ENCODE data around the gene IFI6. TPM values are rescaled to one million over a fixed set of nuclear protein-coding genes. Genes with fewer than 3 reads are reported as not detected.

Gene IFI6
- total RNA-seq, 1 experiment from 2014 or later, result 14.8 TPM

DNA sequence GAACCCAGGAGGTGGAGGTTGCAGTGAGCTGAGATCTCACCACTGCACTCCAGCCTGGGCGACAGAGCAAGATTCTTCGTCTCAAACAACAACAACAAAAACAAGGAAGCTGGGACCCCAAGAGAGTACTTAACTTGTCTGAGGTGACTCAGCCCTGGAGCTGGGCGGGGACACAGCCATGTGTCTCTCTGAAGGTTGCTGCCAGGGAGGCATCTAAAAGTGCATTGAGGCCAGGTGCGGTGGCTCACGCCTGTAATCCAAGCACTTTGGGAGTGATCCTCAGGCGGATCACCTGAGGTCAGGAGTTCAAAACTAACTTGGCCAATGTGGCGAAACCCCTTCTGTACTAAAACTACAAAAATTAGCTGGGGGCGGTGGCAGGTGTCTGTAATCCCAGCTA is 7.7 kb downstream of the IFI6 start:
- ATAC-seq, result no peak
- Histone ChIP-seq H3K9me2 (ENCODE audit: insufficient read depth) (no peaks in the 10 kb centered on the region), H3K27ac (ENCODE audit: low read depth, low read length) (no peak overlapping the region), H3K4me1 (ENCODE audit: control insufficient read depth in 1 of 2, insufficient read depth in 2 of 2, low read length in 2 of 2) (peaks cover 27 to 50% of the 10 kb centered on the region in 2 experiments), H3K9me3 (ENCODE audit: control insufficient read depth in 1 of 2, insufficient read depth in 1 of 2, low read depth in 1 of 2, low read length in 2 of 2) (no peaks in the 10 kb centered on the region), H2AFZ (ENCODE audit: low read depth, low read length, poor library complexity, severe bottlenecking) (no peak overlapping the region), H3K9ac (ENCODE audit: low read length) (no peak overlapping the region), H3K79me2 (ENCODE audit: insufficient read depth, low read length) (no peaks in the 10 kb centered on the region), H3K4me2 (ENCODE audit: low read length) (no peak overlapping the region), H3K4me3 (replicated peaks in 1 of 2; ENCODE audit: low read depth in 1 of 2, low read length in 2 of 2) (no peak overlapping the region), H4K20me1 (ENCODE audit: insufficient read depth) (no peaks in the 10 kb centered on the region), H3K27me3 (ENCODE audit: insufficient read depth, low read length) (no peaks in the 10 kb centered on the region), H3K36me3 (ENCODE audit: control insufficient read depth in 1 of 2, insufficient read depth in 2 of 2, low read length in 2 of 2) (no peaks in the 10 kb centered on the region)
- no peak for TF ChIP-seq POLR2A (IDR thresholded peaks at IDR 0.05; ENCODE audit: borderline replicate concordance, extremely low read depth, insufficient read depth, insufficient read length)
- no peak for TF ChIP-seq ELF1 (IDR thresholded peaks at IDR 0.05; ENCODE audit: borderline replicate concordance, low read depth)
- TF ChIP-seq RAD21 (IDR thresholded peaks at IDR 0.05; ENCODE audit: low read depth), result no peak
- TF ChIP-seq TCF7L2 (IDR thresholded peaks at IDR 0.05; ENCODE audit: borderline replicate concordance, extremely low read depth, insufficient read depth, insufficient read length), result no peak
- TF ChIP-seq, protein P1, sequence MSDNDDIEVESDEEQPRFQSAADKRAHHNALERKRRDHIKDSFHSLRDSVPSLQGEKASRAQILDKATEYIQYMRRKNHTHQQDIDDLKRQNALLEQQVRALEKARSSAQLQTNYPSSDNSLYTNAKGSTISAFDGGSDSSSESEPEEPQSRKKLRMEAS (IDR thresholded peaks at IDR 0.05), result 0 out of 2 replicates have a peak, but pooled peaks have one; percentile 35
- no peak for TF ChIP-seq POLR2AphosphoS5 (IDR thresholded peaks at IDR 0.05; ENCODE audit: low read depth, low read length)
- intact Hi-C loops (cut with micrococcal nuclease), result loop anchor here (5.0 kb wide), 3 partner anchors 247 to 352 kb away; no protein-coding TSS in a partner anchor
- no peak for DNase-seq (ENCODE audit: low read depth, low spot score)
- CTCF ChIA-PET, result interaction anchor here (2.7 to 5.3 kb wide), 2 partner anchors 56 to 364 kb away, joined by 10 to 74 read pairs; no protein-coding TSS in a partner anchor
- RAD21 ChIA-PET (ENCODE audit: low non-redundant PET in 1 of 2, low total read pairs in 2 of 2, uncharacterized antibody in 2 of 2, unreplicated experiment in 2 of 2), result interaction anchor here in 1 of 2 experiments (0.6 kb wide), 1 partner anchor 57 kb away, joined by 4 read pairs; no protein-coding TSS in a partner anchor
- POLR2A ChIA-PET, result no interaction called here
- BruUV-seq (replicated peaks), result no TSS peak

DNA sequence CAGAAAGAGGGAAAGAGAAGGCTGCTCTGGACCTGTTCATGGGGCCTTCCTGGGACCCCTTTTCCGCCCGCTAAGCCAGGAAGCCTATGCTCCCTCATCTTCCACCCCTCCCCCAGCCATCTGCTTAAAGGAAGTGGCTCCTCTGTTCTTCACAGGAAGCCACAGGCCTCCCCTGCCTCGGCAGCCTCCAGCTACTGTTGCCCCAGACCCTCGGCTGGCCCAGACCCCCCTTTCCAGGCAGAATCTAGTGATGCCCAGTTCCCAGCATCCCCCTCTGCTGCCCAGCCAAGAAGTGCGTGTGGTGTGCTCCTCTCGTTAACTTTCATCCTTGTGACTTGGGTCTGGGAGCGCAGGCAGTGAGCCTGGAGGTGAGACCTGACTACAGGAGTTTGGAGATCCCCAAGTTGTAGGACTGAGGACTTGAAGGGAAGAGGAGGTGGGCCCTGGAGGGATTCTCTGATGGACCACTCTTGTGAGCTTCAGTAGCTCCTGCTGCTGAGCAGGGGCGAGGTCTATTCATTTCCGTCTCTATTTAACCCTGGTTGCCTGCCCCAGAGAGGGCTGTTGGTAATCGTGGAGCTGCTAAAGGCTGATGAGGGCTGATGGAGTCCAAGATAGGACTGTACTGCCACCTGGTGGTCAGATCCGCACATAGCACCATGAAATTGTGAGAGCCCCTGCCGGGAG is 9.1 kb downstream of the IFI6 start:
- Histone ChIP-seq H3K36me3 (ENCODE audit: control insufficient read depth in 1 of 2, insufficient read depth in 2 of 2, low read length in 2 of 2) (no peaks in the 10 kb centered on the region), H4K20me1 (ENCODE audit: insufficient read depth) (no peaks in the 10 kb centered on the region), H3K27ac (ENCODE audit: low read depth, low read length) (peak overlapping the region; percentile 43), H3K27me3 (ENCODE audit: insufficient read depth, low read length) (no peaks in the 10 kb centered on the region), H3K9me3 (ENCODE audit: control insufficient read depth in 1 of 2, insufficient read depth in 1 of 2, low read depth in 1 of 2, low read length in 2 of 2) (no peaks in the 10 kb centered on the region), H3K4me3 (replicated peaks in 1 of 2; ENCODE audit: low read depth in 1 of 2, low read length in 2 of 2) (no peak overlapping the region), H3K79me2 (ENCODE audit: insufficient read depth, low read length) (no peaks in the 10 kb centered on the region), H2AFZ (ENCODE audit: low read depth, low read length, poor library complexity, severe bottlenecking) (no peak overlapping the region), H3K4me2 (ENCODE audit: low read length) (0 out of 2 replicates have a peak overlapping the region, but pooled peaks have one; percentile 17), H3K4me1 (ENCODE audit: control insufficient read depth in 1 of 2, insufficient read depth in 2 of 2, low read length in 2 of 2) (peaks cover 35 to 58% of the 10 kb centered on the region in 2 experiments), H3K9me2 (ENCODE audit: insufficient read depth) (no peaks in the 10 kb centered on the region), H3K9ac (ENCODE audit: low read length) (no peak overlapping the region)
- DNase-seq (ENCODE audit: low read depth, low spot score) (peak; percentile 54), ATAC-seq (peak; percentile 59)
- RAD21 ChIA-PET (ENCODE audit: low non-redundant PET in 1 of 2, low total read pairs in 2 of 2, uncharacterized antibody in 2 of 2, unreplicated experiment in 2 of 2), result interaction anchor here (0.6 to 1.6 kb wide), 5 partner anchors 19 to 56 kb away, joined by 3 to 25 read pairs (median 3); no protein-coding TSS in a partner anchor
- CTCF ChIA-PET, result interaction anchor here (0.6 to 5.3 kb wide), 18 partner anchors 9 to 618 kb away, joined by 3 to 74 read pairs (median 6); partner anchors contain the start of gene IFI6
- POLR2A ChIA-PET, result interaction anchor here (1.0 to 1.4 kb wide), 2 partner anchors 46 to 54 kb away, joined by 4 to 5 read pairs; no protein-coding TSS in a partner anchor
- TF ChIP-seq, protein P2, sequence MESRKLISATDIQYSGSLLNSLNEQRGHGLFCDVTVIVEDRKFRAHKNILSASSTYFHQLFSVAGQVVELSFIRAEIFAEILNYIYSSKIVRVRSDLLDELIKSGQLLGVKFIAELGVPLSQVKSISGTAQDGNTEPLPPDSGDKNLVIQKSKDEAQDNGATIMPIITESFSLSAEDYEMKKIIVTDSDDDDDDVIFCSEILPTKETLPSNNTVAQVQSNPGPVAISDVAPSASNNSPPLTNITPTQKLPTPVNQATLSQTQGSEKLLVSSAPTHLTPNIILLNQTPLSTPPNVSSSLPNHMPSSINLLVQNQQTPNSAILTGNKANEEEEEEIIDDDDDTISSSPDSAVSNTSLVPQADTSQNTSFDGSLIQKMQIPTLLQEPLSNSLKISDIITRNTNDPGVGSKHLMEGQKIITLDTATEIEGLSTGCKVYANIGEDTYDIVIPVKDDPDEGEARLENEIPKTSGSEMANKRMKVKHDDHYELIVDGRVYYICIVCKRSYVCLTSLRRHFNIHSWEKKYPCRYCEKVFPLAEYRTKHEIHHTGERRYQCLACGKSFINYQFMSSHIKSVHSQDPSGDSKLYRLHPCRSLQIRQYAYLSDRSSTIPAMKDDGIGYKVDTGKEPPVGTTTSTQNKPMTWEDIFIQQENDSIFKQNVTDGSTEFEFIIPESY (IDR thresholded peaks at IDR 0.05; ENCODE audit: extremely low read depth, insufficient replicate concordance, low read length), result no peak
- peak; percentile 95 for TF ChIP-seq RAD21 (IDR thresholded peaks at IDR 0.05; ENCODE audit: low read depth)
- TF ChIP-seq, protein P3, sequence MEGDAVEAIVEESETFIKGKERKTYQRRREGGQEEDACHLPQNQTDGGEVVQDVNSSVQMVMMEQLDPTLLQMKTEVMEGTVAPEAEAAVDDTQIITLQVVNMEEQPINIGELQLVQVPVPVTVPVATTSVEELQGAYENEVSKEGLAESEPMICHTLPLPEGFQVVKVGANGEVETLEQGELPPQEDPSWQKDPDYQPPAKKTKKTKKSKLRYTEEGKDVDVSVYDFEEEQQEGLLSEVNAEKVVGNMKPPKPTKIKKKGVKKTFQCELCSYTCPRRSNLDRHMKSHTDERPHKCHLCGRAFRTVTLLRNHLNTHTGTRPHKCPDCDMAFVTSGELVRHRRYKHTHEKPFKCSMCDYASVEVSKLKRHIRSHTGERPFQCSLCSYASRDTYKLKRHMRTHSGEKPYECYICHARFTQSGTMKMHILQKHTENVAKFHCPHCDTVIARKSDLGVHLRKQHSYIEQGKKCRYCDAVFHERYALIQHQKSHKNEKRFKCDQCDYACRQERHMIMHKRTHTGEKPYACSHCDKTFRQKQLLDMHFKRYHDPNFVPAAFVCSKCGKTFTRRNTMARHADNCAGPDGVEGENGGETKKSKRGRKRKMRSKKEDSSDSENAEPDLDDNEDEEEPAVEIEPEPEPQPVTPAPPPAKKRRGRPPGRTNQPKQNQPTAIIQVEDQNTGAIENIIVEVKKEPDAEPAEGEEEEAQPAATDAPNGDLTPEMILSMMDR (IDR thresholded peaks at IDR 0.05 in 2 of 3, conservative IDR thresholded peaks at IDR 0.05 in 1 of 3; ENCODE audit: borderline replicate concordance in 1 of 3, insufficient read depth in 1 of 3, low read depth in 2 of 3, low read length in 2 of 3), result peak; percentile 81 to 96 (median 89)
- TF ChIP-seq ZFX (IDR thresholded peaks at IDR 0.05), result 0 out of 2 replicates have a peak, but pooled peaks have one; percentile 30
- intact Hi-C loops (cut with micrococcal nuclease), result loop anchor here (1.0 to 5.0 kb wide), 4 partner anchors 55 to 351 kb away; no protein-coding TSS in a partner anchor
- no TSS peak for BruUV-seq (replicated peaks)

All from HCT116 (cell line).